ENCODE data around the gene FZD8. TPM values are rescaled to one million over a fixed set of nuclear protein-coding genes. Genes with fewer than 3 reads are reported as not detected.

Gene FZD8
- total and polyA plus RNA-seq, 2 experiments from 2014 or later = 0.47 to 8.7 TPM

DNA sequence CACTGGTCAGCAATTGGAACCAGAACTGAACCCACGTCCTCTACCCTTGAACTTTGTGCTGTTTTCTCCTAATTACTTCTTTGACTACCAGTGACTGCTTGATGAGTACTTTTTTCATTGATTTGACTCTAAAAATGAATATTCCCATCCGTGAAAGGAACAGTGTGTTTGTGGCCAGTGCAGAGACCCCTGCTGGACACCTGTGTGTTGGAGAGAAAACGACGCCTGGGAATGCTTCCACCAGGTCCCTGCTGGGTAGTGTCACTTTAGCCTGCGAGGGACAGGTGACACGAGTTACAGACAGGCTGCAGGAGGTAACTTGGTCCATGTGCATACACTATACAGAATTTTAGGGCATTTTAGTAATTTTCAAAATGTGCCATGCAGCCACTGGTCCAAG lies 43.7 kb downstream of the FZD8 start:
- DNase-seq (ENCODE audit: low spot score) (peak; percentile 44), ATAC-seq (no peak)
- Histone ChIP-seq H3K4me3 (no peak overlapping the region), H3F3A (replicated peaks; ENCODE audit: low read depth) (peaks cover 3% of the 10 kb centered on the region), H3K27ac (ENCODE audit: low read depth) (no peak overlapping the region), H3K4me1 (ENCODE audit: insufficient read depth) (peaks cover 14% of the 10 kb centered on the region; the same call in 1 of the 2 replicates), H3K9me2 (ENCODE audit: insufficient read depth) (peaks cover 4% of the 10 kb centered on the region; the same call in 1 of the 2 replicates), H3K27me3 (ENCODE audit: insufficient read depth) (no peaks in the 10 kb centered on the region), H2AFZ (no peak overlapping the region), H3K36me3 (ENCODE audit: insufficient read depth) (no peaks in the 10 kb centered on the region), H4K20me1 (replicated peaks; ENCODE audit: insufficient read depth) (no peaks in the 10 kb centered on the region), H3K79me2 (replicated peaks; ENCODE audit: insufficient read depth) (no peaks in the 10 kb centered on the region), H3K4me2 (no peak overlapping the region)
- TF ChIP-seq, protein P1, sequence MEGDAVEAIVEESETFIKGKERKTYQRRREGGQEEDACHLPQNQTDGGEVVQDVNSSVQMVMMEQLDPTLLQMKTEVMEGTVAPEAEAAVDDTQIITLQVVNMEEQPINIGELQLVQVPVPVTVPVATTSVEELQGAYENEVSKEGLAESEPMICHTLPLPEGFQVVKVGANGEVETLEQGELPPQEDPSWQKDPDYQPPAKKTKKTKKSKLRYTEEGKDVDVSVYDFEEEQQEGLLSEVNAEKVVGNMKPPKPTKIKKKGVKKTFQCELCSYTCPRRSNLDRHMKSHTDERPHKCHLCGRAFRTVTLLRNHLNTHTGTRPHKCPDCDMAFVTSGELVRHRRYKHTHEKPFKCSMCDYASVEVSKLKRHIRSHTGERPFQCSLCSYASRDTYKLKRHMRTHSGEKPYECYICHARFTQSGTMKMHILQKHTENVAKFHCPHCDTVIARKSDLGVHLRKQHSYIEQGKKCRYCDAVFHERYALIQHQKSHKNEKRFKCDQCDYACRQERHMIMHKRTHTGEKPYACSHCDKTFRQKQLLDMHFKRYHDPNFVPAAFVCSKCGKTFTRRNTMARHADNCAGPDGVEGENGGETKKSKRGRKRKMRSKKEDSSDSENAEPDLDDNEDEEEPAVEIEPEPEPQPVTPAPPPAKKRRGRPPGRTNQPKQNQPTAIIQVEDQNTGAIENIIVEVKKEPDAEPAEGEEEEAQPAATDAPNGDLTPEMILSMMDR (conservative IDR thresholded peaks at IDR 0.05; ENCODE audit: low read depth in 2 of 2) = peak; percentile 58 to 66
- TF ChIP-seq, protein P2, sequence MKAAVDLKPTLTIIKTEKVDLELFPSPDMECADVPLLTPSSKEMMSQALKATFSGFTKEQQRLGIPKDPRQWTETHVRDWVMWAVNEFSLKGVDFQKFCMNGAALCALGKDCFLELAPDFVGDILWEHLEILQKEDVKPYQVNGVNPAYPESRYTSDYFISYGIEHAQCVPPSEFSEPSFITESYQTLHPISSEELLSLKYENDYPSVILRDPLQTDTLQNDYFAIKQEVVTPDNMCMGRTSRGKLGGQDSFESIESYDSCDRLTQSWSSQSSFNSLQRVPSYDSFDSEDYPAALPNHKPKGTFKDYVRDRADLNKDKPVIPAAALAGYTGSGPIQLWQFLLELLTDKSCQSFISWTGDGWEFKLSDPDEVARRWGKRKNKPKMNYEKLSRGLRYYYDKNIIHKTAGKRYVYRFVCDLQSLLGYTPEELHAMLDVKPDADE (IDR thresholded peaks at IDR 0.05) = no peak
- TF ChIP-seq, protein P3, sequence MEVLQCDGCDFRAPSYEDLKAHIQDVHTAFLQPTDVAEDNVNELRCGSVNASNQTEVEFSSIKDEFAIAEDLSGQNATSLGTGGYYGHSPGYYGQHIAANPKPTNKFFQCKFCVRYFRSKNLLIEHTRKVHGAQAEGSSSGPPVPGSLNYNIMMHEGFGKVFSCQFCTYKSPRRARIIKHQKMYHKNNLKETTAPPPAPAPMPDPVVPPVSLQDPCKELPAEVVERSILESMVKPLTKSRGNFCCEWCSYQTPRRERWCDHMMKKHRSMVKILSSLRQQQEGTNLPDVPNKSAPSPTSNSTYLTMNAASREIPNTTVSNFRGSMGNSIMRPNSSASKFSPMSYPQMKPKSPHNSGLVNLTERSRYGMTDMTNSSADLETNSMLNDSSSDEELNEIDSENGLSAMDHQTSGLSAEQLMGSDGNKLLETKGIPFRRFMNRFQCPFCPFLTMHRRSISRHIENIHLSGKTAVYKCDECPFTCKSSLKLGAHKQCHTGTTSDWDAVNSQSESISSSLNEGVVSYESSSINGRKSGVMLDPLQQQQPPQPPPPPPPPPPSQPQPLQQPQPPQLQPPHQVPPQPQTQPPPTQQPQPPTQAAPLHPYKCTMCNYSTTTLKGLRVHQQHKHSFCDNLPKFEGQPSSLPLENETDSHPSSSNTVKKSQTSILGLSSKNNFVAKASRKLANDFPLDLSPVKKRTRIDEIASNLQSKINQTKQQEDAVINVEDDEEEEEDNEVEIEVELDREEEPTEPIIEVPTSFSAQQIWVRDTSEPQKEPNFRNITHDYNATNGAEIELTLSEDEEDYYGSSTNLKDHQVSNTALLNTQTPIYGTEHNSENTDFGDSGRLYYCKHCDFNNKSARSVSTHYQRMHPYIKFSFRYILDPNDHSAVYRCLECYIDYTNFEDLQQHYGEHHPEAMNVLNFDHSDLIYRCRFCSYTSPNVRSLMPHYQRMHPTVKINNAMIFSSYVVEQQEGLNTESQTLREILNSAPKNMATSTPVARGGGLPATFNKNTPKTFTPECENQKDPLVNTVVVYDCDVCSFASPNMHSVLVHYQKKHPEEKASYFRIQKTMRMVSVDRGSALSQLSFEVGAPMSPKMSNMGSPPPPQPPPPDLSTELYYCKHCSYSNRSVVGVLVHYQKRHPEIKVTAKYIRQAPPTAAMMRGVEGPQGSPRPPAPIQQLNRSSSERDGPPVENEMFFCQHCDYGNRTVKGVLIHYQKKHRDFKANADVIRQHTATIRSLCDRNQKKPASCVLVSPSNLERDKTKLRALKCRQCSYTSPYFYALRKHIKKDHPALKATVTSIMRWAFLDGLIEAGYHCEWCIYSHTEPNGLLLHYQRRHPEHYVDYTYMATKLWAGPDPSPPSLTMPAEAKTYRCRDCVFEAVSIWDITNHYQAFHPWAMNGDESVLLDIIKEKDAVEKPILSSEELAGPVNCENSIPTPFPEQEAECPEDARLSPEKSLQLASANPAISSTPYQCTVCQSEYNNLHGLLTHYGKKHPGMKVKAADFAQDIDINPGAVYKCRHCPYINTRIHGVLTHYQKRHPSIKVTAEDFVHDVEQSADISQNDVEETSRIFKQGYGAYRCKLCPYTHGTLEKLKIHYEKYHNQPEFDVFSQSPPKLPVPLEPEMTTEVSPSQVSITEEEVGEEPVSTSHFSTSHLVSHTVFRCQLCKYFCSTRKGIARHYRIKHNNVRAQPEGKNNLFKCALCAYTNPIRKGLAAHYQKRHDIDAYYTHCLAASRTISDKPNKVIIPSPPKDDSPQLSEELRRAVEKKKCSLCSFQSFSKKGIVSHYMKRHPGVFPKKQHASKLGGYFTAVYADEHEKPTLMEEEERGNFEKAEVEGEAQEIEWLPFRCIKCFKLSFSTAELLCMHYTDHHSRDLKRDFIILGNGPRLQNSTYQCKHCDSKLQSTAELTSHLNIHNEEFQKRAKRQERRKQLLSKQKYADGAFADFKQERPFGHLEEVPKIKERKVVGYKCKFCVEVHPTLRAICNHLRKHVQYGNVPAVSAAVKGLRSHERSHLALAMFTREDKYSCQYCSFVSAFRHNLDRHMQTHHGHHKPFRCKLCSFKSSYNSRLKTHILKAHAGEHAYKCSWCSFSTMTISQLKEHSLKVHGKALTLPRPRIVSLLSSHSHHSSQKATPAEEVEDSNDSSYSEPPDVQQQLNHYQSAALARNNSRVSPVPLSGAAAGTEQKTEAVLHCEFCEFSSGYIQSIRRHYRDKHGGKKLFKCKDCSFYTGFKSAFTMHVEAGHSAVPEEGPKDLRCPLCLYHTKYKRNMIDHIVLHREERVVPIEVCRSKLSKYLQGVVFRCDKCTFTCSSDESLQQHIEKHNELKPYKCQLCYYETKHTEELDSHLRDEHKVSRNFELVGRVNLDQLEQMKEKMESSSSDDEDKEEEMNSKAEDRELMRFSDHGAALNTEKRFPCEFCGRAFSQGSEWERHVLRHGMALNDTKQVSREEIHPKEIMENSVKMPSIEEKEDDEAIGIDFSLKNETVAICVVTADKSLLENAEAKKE (CRISPR knock-in tag; IDR thresholded peaks at IDR 0.05) = no peak
- Mint-ChIP-seq H3K4me3 (no peak overlapping the region), H3K27ac (no peak overlapping the region), H3K9me3 (peaks cover 24% of the 10 kb centered on the region), H3K27me3 (ENCODE audit: insufficient read depth, low read depth, poor library complexity) (peaks cover 5% of the 10 kb centered on the region), H3K4me1 (peaks cover 26% of the 10 kb centered on the region), H3K36me3 (ENCODE audit: low read depth) (peaks cover 11% of the 10 kb centered on the region)

Data from GM23338 (cell line).